ENCODE data around the gene MYH11.

DNA sequence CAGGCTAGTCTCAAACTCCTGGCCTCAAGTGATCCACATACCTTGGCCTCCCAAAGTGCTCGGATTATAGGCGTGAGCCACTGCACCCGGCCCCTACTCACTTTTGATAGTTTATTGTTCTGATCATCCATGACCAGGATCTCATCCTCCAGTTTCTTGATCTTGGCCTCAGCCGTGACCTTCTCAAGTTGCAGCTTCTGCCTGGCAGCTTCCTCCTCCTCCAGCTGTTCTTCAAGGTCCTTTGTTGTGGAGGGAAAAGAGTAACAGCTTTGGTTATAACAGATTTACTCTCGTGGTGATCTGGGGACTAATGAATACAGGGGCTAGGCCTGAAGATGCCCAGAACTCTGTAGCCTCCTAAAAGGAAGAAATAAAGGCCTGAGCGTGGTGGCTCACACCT is 116.9 kb downstream of the MYH11 start:
- TF ChIP-seq, protein P1, sequence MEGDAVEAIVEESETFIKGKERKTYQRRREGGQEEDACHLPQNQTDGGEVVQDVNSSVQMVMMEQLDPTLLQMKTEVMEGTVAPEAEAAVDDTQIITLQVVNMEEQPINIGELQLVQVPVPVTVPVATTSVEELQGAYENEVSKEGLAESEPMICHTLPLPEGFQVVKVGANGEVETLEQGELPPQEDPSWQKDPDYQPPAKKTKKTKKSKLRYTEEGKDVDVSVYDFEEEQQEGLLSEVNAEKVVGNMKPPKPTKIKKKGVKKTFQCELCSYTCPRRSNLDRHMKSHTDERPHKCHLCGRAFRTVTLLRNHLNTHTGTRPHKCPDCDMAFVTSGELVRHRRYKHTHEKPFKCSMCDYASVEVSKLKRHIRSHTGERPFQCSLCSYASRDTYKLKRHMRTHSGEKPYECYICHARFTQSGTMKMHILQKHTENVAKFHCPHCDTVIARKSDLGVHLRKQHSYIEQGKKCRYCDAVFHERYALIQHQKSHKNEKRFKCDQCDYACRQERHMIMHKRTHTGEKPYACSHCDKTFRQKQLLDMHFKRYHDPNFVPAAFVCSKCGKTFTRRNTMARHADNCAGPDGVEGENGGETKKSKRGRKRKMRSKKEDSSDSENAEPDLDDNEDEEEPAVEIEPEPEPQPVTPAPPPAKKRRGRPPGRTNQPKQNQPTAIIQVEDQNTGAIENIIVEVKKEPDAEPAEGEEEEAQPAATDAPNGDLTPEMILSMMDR (conservative IDR thresholded peaks at IDR 0.05 in 1 of 2, IDR thresholded peaks at IDR 0.05 in 1 of 2; ENCODE audit: extremely low read depth in 1 of 2, insufficient read depth in 1 of 2, low read depth in 1 of 2, low read length in 2 of 2), result no peak
- no peak for TF ChIP-seq EZH2 (IDR thresholded peaks at IDR 0.05; ENCODE audit: borderline replicate concordance, low read length)

All from mammary epithelial cell (primary cell).